ENCODE data around the gene NMT1.
A peak's percentile ranks its signal among the peaks of the same experiment; 100 is the strongest.

NMT1 gene

DNA sequence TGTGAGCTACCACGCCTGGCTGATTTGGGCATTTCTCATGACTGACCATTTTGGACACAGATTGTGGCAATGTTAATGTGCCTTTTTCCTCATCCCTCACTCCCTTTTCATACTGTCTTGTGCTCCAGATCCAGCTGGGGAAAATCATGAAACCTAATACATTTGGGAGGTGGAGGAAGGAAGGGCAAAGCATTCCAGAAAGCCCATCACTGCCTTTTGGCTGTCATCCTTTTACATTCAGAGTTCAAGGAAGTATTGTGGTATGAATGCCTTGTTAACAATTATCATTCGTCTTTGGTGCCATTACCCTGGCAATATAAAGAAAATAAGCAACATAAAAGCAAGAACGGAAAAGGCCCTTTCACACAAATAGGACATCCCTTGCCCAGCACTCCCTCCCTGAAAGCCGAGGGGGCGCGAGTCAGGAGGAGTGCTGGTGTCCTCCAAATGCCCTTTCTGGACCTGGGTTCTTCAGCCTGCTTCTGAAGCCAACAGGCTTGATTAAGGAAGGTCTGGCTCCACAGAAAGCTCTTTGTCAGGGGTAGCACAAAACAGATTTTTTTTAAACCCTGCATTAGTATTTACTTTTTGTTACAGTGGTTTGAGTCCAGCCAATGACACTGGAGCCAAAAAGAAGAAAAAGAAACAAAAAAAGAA, 20.1 kb downstream of the NMT1 start:
- no peak for DNase-seq (ENCODE audit: low read depth)

DNA sequence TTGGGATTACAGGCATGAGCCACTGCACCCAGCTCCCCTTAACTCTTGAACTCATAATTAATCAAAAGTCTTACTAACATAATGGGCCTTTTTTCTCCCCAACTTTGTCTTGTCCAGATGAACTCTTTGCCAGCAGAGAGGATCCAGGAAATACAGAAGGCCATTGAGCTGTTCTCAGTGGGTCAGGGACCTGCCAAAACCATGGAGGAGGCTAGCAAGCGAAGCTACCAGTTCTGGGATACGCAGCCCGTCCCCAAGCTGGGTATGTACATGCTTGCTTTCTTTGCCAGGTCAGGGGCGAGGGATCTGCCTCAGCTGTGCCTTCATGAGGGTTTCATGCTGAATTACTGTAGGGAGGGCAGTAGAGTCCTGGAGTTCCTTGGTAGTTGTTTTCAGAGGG, 25.3 kb downstream of the NMT1 start:
- DNase-seq (ENCODE audit: low read depth), result no peak

DNA sequence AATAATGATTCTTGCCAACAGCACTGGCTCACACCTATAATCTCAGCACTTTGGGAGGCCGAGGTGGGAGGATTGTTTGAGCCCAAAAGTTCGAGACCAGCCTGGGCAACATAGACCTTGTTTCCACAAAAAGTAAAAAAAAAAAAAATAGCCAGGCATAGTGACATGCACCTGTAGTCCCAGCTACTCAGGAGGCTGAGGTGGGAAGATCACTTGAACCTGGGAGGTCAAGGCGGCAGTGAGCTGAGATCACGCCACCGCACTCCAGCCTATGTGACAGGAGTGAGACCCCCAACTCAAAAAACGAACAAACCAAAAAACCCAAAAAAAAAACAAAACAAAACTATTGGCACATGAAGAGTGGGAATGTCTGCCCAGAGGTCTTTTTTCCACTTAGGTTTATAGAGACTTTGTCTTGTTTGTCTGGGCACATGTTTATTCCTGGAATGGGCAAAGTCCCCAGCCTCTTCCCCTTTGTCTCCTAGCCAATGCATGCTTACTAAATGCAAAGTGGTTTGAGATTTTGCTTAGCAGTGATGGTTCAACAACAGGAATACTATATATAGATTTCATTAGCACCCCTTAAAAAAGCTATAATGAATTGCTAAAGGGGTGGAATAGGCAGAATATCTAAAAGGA, 25.9 kb downstream of the NMT1 start:
- DNase-seq (ENCODE audit: low read depth), result no peak

DNA sequence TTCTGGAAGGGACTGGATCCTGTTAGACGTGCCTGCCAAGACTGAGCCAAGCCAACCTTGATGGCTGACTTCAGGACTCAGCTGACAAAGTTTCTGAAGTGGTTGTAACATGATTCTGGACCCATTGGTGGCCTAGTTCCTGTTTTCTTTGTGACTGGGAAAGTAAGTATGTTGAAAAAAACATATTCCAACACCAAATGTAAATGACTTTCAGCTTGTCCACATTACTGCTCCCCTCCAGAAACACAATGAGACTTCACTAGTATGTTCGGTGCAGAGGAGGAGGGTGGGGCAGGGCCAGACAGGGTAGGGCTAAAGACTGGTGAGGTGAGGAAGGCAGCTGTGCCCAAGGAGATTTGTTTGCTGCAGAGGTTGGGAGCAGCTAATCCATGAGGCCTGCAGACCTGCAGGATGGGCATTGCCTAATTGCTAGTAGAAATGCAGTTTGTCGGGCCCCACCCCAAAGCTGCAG, 26.4 kb downstream of the NMT1 start:
- DNase-seq (ENCODE audit: low read depth), result no peak

DNA sequence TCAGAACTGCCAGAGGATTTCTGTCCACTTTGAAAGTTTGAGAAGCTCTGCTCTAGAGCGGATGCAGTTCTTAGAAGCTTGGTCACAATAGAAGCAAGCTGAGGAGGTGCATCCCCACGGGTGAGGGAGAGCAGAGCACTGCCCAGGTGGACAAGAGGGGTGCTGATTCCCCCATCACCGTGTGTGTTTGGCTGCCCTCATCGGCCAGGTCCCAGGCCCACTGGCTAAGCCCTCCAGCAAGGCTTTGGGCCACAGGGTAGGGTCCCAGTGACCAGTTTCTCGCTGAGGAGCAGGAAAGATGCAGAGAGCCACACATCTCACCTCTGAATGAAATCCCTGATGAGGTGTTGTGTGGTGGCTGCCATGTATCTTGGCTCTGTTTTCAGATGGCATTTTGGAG, 26.9 kb downstream of the NMT1 start:
- no peak for DNase-seq (ENCODE audit: low read depth)

DNA sequence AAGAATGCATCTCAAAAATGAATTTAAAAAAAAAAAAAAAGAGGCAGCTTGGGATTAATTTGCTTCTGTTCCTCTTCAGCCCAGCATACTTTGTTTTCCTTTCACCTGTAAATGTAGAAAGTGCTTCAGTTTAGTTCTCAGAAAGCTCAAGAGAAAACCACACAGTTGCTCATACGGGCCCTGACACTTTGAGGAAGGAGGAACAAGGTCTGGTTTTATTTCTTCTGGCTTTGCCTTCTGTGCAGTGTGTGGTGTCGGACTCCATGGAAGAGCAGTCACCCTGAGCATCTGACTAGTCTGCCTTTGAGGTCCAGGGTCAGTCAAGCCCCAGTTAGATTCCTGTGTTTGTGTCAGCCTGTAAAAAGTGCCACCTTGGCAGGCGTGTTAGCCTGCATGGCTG, 27.6 kb downstream of the NMT1 start:
- DNase-seq (ENCODE audit: low read depth), result no peak

DNA sequence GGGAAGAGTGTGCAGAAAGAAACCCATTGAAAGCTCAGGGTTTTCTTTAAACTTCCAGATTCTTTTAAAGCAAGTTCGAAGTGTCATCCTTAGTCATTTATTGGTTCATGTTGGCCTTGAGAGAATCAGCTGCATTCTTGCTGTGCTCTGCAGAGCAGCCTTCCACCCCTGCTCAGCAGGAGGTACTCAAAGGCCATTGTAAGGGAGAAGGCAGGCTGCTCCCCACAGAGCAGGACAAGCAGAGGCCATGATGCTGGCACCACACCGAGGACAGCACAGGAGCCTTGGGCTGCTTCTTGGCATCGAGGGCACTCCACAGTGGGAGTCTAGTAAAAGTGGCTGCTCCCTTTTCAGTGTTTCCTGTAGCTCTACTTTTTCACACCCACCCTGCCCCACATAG, 29.6 kb downstream of the NMT1 start:
- no peak for DNase-seq (ENCODE audit: low read depth)

DNA sequence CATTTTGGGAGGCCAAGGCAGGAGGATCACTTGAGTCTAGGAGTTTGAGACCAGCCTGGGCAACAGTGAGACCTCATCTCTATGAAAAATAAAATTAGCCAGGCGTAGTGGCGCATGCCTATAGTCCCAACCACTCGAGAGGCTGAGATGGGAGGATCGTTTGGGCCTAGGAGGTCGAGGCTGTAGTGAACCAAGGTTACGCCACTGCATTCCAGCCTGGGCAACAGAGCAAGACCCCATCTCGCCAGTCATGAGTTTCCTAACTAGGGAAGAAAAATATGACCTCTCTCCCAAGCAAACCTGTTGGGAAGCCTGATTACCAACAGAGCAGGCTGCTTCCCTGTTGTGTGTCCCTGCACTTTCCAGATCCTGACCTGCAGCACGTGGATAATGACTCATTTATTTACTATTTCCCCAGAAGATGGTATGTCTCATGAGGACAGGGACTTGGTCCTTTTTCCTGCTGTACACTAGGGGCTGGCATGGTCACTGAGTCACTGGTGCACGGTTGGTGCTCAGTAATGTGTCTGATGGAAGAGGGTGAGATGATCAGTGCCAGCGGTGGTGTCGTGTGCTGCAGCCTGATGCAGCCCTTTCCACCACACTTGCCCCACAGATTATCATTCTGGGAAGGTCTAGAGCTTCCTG, 30.8 kb downstream of the NMT1 start:
- no peak for DNase-seq (ENCODE audit: low read depth)

DNA sequence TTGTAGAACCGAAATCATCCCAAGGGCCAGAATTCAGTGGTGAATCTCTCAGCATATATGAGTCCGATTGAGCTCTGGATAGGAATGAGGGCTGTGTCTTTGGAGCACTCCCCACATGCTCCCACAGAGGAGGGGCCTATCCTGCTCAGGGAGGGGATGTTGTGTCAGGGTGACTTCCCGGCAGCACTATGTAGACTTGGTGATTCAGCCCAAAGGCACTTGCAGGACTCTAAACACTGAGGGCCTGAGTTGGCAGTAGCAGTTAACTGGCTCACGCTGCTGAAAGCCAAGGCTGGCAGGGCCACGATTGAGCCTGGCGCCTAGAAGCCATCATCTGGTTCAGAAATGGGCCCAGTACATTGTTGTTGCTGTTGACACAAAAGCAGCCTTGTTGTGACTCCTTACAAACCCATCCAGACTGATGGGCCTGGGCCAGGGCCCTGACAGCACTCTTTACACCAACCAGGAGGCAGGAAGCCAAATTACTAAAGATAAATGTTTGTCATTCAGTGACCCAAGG, 31.9 kb downstream of the NMT1 start:
- peak; percentile 78 for DNase-seq (ENCODE audit: low read depth)

DNA sequence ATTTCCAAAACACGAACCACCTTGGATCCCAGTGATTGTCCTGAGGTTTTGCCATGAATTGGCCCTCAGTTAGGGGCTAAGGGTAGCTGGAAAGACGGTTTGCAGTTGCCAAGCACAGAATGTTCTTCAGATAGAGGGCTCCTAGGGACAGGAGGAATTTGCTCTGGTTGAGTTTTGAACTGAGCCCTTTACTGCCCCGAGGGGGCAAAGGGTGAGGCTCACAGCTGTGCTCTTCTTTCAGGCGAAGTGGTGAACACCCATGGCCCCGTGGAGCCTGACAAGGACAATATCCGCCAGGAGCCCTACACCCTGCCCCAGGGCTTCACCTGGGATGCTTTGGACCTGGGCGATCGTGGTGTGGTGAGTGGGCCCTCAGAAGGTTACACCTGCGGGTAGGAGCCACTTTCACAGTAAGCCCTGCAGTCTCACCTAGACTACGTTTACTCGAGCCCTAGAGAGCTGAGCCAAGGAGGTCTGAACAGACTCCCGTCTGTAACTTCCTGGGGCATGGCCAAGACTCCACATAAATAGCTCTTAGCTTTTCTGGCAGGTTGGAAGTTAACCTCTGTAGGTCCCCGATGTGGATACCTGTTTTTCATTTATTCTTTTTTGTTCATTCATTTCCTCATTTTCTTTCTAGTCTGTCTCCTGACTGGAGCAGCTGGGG, 32.5 kb downstream of the NMT1 start:
- no peak for DNase-seq (ENCODE audit: low read depth)

DNA sequence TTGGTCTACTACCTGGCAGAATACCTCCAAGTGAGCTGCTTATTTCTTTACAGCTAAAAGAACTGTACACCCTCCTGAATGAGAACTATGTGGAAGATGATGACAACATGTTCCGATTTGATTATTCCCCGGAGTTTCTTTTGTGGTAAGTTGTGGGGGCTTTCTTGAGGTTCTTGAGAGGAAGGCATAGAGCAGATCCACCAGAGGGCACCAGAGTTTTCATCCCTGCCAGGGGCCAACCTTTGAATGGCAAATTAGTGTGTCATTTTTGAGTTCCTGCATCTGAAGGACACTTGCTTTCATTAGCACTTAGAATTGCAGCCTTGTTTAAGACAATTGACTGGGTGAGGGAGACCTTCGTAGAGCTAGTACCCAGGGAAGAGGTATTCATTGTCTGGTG, 35.0 kb downstream of the NMT1 start:
- no peak for DNase-seq (ENCODE audit: low read depth)

DNA sequence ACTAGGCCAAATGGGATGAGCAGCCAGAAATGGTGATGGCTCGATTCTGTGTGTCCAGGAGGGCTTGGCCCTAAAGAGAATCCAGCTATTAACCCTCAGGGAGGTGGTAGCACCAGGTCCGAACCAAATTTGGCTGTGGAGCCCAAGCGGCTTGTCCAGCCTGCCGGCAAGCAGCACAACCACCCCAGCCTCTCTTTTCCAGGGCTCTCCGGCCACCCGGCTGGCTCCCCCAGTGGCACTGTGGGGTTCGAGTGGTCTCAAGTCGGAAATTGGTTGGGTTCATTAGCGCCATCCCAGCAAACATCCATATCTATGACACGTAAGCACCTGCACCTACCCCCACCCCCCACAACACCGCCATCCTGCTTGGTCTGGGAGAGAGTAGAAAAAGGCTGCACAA, 35.8 kb downstream of the NMT1 start:
- no peak for DNase-seq (ENCODE audit: low read depth)

DNA sequence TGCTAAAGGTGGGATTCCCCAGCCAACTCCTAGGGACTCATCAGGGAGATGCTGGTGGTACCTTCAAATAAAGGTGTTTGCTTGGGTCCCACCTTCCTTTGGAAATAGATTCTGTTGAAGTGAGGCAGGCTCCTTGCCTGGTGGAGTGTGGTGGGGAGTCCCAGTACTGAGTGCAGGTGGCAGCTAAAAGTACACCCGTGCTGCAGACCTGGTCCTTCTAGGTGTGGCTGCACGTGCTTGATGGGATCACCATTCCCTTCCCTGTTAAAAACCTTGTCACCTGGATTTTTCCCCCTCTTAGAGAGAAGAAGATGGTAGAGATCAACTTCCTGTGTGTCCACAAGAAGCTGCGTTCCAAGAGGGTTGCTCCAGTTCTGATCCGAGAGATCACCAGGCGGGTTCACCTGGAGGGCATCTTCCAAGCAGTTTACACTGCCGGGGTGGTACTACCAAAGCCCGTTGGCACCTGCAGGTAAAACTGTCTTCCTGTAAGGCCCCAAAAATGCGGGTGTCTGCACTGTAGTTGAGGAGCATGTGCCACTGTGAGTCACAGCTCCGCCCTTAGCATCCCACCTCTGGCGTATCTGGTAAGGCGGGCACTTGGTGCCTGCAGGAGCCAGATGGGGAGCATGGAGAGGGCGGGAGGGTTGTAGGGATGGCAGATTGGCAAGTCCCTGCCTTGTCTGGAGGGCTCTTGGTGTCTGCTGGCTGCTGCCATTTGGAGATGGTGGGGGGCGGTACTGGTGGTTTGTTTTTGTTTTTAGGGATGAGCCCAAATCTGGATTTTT, 37.2 kb downstream of the NMT1 start:
- no peak for DNase-seq (ENCODE audit: low read depth)

DNA sequence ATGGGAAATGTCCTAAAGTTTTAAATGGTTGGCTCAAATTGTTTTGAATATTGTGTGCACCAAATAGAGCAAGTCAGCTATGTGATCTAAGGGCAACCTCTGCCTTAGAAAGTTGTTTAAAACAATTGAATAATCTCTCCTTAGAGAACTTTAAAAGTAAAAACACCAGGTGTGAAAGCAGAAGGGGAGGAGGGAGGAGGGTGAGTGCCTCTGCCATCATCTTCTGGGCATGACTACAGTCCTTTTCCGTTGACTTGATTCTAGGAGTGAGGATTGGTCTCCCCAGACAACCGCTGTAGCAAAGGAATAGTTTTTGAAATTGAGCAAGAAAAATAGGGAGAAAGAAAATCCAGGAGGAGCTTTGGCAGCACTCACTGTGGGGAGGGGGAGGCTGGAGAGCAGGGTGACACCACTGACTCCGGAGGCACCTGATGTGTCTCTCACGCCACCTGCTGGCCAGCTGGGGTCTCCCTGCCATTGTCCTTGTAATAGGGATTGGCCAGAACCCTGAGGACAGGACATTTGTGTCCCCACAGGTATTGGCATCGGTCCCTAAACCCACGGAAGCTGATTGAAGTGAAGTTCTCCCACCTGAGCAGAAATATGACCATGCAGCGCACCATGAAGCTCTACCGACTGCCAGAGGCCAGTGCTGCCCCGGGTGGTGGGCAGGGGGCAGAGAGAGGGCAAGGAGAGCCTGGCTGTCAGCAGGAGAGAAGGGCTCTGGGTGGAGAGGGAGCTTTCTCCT, 37.9 kb downstream of the NMT1 start:
- DNase-seq (ENCODE audit: low read depth), result no peak

DNA sequence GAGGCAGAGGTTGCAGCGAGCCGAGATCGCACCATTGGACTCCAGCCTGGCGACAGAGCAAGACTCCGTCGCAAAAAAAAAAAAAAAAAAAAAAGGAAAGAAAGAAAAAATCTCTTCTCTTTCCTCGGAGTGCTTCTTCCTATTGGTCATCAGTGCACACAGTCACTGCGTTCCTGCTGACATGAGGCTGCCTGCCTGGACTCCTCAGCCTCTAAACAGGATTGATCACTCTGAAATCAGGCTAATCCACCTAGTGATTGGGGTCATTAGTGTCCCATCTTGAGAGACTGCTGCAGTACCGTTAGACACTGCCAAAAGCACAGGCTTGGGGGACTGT, 40.4 kb downstream of the NMT1 start:
- no peak for DNase-seq (ENCODE audit: low read depth)

DNA sequence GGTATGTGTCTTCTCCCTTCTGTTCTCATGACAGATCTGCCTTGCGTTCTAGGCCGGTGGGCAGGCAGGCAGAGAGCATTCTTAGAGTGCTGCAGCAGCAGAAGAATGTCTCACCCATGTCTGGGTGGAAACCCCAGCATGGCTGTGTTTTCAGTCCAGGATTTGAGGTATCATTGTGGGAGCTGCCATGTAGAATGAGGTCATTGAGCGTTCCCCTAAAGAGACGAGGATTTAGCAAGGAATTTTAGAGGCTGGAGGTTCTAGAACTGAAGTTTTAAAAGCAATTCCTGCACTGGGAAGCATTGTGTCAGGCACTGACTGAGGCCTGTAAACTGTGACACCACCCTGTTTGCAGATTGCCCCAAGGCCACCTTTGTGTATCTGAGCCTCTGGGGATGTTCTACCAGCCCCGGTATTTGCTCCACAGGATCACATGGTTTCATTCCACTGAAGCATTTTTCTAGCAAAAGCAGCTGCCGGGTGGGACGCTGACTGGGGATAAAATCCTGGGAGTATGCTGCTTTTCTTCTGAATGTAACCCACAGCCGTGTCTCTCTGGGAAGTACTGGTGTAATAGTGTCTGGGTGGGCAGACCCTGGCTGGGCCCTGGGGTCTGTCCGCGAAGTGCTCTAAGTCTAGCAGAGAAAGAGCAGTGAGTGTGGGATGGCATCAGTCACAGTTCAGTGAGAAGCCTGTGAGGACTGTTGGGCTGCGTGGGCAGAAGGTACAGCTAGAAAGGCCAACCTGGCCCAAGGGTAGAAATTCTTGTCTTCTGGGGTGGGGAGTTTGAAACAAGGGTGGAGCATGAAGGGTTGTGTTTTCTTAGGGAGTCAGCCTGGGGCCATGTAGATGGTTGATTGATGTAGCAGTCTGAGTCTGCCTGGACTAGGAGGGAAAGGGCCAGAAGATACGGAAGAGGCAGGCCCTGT, 41.0 kb downstream of the NMT1 start:
- no peak for DNase-seq (ENCODE audit: low read depth)

DNA sequence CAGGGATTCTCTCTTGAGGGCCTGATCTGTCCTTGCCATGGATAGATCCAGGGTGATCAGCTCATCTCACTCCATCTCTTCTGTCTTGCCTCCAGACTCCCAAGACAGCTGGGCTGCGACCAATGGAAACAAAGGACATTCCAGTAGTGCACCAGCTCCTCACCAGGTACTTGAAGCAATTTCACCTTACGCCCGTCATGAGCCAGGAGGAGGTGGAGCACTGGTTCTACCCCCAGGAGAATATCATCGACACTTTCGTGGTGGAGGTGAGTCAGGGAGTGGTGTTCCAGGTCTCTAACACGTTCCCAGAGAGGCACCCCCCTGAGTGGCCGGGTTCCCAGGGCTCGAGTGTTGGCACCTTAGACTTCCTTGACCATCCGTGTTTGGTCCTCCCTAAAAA, 41.7 kb downstream of the NMT1 start:
- no peak for DNase-seq (ENCODE audit: low read depth)

DNA sequence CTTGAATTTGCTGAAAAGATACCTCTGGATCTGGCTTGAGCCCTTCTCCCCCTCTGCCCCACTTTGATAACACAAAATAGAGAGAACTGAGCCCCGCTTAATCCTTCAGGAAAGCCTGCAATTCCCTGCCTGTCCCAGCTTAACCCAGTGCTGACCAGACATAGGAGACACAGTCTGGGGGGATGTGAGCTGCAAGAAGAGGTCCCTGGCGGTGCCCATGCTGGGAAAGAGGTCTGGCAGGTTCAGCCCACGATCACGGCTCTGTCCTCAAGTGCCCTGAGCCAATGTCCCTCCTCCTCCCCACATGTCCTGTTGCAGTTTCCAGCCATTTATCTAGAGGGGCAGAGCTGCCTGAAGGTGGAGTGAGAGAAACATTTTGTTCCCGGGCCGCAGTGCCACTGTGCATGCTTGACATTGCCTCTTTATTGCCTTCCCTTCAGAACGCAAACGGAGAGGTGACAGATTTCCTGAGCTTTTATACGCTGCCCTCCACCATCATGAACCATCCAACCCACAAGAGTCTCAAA, 42.2 kb downstream of the NMT1 start:
- DNase-seq (ENCODE audit: low read depth), result no peak

DNA sequence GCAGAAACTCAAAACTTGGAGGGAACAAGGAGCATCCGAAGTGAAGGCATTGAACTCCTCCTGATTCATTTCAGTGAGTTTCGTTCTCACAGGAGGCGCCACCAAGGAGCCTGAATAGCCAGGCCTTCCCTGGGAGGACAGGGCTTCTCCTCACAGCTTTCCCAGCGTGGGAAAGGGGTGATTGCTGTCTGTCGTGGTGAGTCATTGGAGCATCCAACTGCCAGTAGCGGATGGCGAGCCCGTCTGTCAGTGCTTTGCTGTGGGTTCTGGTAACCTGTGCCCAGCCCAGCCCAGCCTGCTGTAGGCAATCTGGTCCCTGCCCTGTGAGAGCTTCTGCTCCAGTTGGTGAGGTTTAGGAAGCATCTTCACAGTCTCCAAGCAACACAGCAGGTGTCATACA, 42.9 kb downstream of the NMT1 start:
- DNase-seq (ENCODE audit: low read depth), result no peak

DNA sequence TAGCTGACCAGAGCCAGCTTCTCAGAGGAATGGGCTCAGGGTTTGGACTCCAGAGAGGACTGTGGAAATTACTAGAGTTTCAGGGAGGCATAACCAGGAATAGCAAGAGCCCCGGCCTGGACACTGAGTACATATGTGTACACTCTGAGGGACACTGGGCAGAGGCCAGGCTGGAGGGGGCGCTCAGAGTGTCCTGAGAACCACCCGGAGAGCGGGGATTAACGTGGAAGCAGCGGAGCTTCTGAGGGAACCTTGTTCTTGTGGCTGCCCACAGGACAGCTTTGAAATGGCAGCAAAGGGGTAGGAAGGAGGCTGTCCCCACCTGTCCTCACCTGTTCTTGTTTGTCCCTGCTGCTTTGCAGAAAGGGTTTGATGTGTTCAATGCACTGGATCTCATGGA, 43.4 kb downstream of the NMT1 start:
- no peak for DNase-seq (ENCODE audit: low read depth)
